Esophagus squamous epithelium (tissue), 4 donors: ENCODE results near the gene DCP1A.

ENCODE experiments used
- POLR2A ChIP-seq, 4 donors: fragments of 450-650 bp; IDR thresholded peaks; one replicate each; pipeline ENCODE4 v1.6.1; 2017; ENCODE audit warnings: antibody characterized with exemption in 4 of 4, mild to moderate bottlenecking in 4 of 4, moderate library complexity in 3 of 4
- TF ChIP-seq, protein P1 (sequence below), 6 experiments: fragments of 450-650 bp in 4 of 6; fragments of 200-600 bp in 2 of 6; sonication (generic) in 2 of 6; IDR thresholded peaks; one replicate each; pipeline ENCODE4 v1.5.1; 2016 to 2019; ENCODE audit warnings: antibody characterized with exemption in 6 of 6, mild to moderate bottlenecking in 4 of 6, moderate library complexity in 4 of 6

DNA sequence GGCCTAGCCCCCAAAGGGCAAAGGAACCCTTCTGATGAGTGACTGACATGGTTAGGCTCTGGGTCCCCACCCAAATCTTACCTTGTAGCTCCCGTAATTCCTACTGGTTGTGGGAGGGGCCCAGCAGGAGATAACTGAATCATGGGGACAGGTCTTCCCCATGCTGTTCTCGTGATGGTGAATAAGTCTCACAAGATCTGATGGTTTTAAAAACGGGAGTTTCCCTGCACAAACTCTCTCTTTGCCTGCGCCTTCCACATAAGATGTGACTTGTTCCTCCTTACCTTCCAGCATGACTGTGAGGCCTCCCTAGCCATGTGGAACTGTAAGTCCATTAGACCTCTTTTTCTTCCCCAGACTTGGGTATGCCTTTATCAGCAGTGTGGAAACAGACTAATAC, 108.5 kb downstream of the DCP1A start:
- TF ChIP-seq POLR2A (IDR thresholded peaks at IDR 0.05) = no peak
- TF ChIP-seq, protein P1, sequence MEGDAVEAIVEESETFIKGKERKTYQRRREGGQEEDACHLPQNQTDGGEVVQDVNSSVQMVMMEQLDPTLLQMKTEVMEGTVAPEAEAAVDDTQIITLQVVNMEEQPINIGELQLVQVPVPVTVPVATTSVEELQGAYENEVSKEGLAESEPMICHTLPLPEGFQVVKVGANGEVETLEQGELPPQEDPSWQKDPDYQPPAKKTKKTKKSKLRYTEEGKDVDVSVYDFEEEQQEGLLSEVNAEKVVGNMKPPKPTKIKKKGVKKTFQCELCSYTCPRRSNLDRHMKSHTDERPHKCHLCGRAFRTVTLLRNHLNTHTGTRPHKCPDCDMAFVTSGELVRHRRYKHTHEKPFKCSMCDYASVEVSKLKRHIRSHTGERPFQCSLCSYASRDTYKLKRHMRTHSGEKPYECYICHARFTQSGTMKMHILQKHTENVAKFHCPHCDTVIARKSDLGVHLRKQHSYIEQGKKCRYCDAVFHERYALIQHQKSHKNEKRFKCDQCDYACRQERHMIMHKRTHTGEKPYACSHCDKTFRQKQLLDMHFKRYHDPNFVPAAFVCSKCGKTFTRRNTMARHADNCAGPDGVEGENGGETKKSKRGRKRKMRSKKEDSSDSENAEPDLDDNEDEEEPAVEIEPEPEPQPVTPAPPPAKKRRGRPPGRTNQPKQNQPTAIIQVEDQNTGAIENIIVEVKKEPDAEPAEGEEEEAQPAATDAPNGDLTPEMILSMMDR (IDR thresholded peaks at IDR 0.05) = no peak
